GM12892 (cell line): Measurements from ENCODE around the gene C1QL4.
"Not testable (repeated sequence)": the region's sequence is repeated elsewhere in the genome, so short reads cannot be mapped to it uniquely, and the experiment has no call there.

Experiments used
- DNase-seq: peaks from one replicate; pipeline ENCODE4 v3.0.0; 2011; ENCODE audit not compliant: insufficient read length
- FAIRE-seq: peaks from 2 replicates; lab custom pipeline; 2011; peaks lifted over from hg19 to GRCh38; lab: Jason Lieb, UNC
- POLR2A ChIP-seq: IDR thresholded peaks from 2 replicates; pipeline ENCODE4 v1.6.1; 2011; ENCODE audit warnings: low read depth, low read length, control low read depth
- POLR2AphosphoS5 ChIP-seq: IDR thresholded peaks from 2 replicates; pipeline ENCODE4 v1.6.1; 2011; ENCODE audit warnings: low read depth, low read length, control low read depth
- TAF1 ChIP-seq: IDR thresholded peaks from 2 replicates; pipeline ENCODE4 v1.6.1; 2011; ENCODE audit warnings: low read depth, mild to moderate bottlenecking, control low read depth, low read length, borderline replicate concordance

C1QL4 gene

DNA sequence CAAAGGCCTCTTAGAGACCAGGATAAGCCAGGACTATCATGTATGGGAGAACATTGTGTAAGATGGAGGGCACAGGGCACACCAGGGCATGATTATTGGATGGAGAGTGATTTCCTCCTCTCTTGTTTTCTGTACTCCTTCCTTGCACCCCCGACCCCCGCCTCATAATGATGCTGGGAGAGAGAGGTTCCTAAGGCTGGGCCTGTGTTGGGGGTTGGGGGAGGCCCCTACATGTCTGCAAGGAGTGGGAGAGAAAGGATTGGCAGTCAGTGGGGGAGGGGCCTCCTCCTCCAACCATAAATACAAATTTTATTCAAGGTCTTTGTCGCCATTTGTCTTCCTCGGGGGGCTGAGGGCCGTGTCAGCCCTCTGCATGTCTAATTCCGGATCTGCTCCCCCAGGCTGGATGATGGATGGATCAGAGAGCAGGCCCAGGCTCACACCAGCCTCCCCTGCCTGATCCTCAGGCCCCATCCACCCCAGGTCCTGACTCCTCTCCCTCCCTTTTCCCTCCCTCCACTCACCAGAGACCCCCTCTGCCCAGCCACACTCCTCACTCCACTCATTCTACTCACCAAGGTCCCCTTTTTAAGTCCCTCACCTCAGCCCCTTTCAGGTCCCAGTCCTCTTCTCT, 2.0 kb upstream of the C1QL4 start:
- TF ChIP-seq POLR2AphosphoS5 (no peak), POLR2A (no peak), TAF1 (no peak)
- FAIRE-seq (no peak), DNase-seq (no peak)

DNA sequence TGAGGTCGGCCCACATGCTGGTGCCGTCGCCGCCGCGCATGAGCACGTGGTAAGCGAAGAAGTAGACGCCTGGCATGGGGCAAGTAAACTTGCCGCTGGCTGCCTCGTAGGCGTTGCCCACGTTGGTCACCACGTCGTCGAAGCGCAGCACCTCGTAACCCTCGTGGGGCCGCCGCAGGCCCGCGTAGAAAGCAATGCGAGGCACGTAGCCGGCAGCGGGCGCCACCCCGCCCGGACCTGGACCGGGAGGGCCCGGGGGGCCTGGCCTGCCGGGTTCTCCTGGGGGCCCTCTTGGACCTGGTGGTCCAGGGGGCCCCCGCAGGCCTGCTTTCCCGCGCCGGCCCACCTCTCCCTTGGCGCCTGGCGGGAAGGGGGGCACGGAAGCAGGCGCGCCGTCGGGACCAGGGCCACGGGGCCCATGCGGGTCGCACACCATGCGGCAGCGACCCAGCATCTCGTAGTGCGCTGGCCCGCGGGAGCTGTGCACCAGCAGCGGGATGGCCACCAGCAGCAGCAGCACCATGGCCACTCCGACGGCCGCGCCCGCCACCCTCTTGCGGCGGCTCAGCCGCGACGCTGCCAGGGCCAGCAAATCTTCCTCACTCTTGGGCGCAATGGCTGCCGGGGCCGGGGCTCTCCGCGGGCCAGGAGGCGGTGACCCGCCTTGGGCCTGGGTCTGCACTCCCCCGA, 888 bp downstream of the C1QL4 start:
- TF ChIP-seq POLR2A (no peak), TAF1 (no peak)
- FAIRE-seq (no peak), DNase-seq (no peak)

- DNase-seq (no peak), FAIRE-seq (no peak)
- TF ChIP-seq POLR2A (no peak), TAF1 (no peak), POLR2AphosphoS5 (no peak)
Observed at GRCh38 chr12:49335118-49335954, 1.7 kb downstream of the C1QL4 start.

- FAIRE-seq (no peak), DNase-seq (no peak)
- TF ChIP-seq POLR2A (no peak), POLR2AphosphoS5 (no peak), TAF1 (no peak)
Observed at GRCh38 chr12:49334681-49335080, 2.3 kb downstream of the C1QL4 start.

DNA sequence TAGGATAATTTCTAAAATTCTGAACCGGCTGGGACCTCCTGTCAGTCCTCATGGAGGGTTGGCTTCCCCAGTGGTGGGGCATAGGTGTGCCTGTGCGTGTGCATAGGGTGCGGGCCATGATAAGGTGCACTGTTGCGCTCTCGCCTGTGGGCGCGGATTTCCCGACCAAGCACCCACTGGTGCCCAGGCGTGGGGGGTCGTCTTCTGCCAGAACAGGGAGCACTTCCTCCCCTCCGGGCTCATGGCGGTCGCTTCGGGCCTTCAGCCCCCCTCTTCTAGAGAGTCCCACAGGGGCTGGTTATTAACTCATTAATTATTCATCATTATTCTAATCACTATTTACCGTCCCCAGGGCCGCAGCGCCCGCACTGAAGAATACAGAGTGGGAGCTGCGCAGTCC, 2.8 kb downstream of the C1QL4 start:
- FAIRE-seq = no peak
- no peak for DNase-seq
- no peak for TF ChIP-seq POLR2A
- TF ChIP-seq POLR2AphosphoS5 = no peak
- no peak for TF ChIP-seq TAF1

DNA sequence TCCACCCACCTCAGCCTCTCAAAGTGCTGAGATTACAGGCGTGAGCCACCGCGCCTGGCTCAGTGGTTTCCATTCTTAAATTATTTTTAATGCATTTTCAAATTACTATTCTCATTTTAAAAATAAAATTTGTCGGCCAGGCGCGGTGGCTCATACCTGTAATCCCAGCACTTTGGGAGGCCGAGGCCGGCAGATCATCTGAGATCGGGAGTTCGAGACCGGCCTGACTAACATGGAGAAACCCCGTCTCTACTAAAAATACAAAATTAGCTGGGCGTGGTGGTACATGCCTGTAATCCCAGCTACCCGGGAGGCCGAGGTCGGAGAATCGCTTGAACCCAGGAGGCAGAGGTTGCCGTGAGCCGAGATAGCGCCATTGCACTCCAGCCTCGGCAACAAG, 3.2 kb downstream of the C1QL4 start:
- DNase-seq, FAIRE-seq: not testable (repeated sequence)

GRCh38 chr12:49332891-49333371, 4.1 kb downstream of the C1QL4 start:
- DNase-seq (no peak), FAIRE-seq (no peak)
- TF ChIP-seq TAF1 = no peak
- TF ChIP-seq POLR2A = no peak
- TF ChIP-seq POLR2AphosphoS5 = no peak

- no peak for FAIRE-seq
- TF ChIP-seq POLR2A (no peak), POLR2AphosphoS5 (no peak), TAF1 (no peak)
- DNase-seq = no peak
Observed at GRCh38 chr12:49332441-49332861, 4.5 kb downstream of the C1QL4 start.

- TF ChIP-seq POLR2A (no peak), TAF1 (no peak), POLR2AphosphoS5 (no peak)
- FAIRE-seq = no peak
Observed at GRCh38 chr12:49331380-49332222, 5.4 kb downstream of the C1QL4 start.

GRCh38 chr12:49330631-49331379, 6.2 kb downstream of the C1QL4 start:
- DNase-seq (no peak), FAIRE-seq (no peak)
- TF ChIP-seq POLR2A = no peak

More at GRCh38 chr12:49331380-49332222, 5.4 kb downstream of the C1QL4 start:
- no peak for DNase-seq
